ENCODE results near the gene ZCCHC10.
A peak's percentile ranks its signal among the peaks of the same experiment; 100 is the strongest.
"Not testable (repeated sequence)": the region's sequence is repeated elsewhere in the genome, so short reads cannot be mapped to it uniquely, and the experiment has no call there.

ZCCHC10 gene

DNA sequence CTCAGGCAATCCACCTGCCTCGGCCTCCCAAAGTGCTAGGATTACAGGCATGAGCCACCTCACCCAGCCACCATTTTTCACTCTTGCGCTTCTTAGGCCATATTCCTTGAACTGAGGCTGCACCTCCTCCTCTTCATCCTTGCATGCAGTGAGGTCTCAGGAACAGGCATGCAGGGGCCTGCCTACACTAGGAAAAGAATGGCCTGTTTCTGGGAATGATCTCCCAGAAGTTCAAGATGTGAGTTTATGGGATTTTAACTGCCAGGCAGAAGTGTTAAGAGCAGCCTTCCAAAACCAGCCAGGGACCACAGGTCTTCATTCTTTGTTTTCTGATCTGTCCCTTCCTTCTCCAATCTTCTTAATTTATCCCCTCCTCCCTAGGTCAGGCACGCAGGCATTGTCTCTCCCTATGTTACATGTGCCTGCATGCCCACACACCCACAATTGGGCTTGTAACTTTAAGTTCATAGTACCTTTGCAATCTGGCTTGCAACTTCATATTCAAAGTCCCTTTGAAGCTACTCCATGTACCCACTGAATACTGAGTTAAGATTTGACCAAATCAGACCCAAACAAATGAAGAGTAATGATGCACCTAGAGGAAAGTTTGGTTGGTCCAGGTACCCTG lies 14.9 kb upstream of the ZCCHC10 start:
- DNase-seq: no peak

DNA sequence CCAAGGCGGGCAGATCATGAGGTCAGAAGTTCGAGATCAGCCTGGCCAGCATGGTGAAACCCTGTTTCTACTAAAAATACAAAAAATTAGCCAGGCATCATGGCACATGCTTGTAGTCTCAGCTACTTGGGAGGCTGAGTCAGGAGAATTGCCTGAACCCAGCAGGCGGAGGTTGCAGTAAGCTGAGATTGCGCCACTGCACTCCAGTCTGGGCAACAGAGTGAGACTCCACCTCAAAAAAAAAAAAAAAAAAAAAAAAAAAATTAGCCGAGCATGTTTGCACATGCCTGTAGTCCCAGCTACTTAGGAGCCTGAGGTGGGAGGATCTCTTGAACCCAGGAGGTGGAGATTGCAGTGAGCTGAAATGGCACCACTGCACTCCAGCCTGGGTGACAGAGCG lies 10.3 kb upstream of the ZCCHC10 start:
- DNase-seq: not testable (repeated sequence)

DNA sequence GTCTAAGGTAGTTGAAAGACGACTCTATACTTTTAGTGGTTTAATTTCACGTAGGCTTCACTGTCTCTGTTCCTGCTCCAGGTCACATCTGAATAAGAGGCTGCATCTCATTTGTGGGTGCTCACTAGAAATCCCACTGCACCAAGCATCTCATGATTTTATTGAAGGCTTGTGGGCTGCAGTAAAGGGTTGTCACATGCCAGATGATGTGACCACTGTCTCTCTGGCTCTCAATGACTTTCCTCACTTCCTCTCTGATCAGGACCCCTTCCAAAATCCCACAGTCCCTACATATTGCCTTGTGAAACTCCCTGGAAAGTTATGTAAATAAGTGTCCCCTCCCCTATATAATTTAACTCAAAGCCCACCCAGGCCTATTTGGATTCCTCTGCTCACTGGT lies 8.9 kb upstream of the ZCCHC10 start:
- no peak for DNase-seq

DNA sequence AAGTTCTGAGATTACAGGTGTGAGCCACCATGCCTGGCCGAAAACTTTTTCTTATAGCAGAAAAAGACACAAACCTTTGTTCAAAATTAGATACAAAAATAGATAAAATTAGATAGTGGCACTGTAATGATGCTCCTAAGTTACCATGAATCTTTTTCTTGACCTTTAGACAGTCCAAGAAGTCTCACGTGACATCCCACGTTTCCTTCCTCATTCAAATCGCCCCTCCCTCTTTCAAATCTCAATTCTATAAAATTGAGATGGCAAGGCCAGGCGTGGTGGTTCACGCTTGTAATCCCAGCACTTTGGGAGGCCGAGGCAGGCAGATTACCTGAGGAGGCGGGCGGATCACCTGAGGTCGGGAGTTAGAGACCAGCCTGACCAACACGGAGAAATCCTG lies 7.7 kb upstream of the ZCCHC10 start:
- no peak for DNase-seq

DNA sequence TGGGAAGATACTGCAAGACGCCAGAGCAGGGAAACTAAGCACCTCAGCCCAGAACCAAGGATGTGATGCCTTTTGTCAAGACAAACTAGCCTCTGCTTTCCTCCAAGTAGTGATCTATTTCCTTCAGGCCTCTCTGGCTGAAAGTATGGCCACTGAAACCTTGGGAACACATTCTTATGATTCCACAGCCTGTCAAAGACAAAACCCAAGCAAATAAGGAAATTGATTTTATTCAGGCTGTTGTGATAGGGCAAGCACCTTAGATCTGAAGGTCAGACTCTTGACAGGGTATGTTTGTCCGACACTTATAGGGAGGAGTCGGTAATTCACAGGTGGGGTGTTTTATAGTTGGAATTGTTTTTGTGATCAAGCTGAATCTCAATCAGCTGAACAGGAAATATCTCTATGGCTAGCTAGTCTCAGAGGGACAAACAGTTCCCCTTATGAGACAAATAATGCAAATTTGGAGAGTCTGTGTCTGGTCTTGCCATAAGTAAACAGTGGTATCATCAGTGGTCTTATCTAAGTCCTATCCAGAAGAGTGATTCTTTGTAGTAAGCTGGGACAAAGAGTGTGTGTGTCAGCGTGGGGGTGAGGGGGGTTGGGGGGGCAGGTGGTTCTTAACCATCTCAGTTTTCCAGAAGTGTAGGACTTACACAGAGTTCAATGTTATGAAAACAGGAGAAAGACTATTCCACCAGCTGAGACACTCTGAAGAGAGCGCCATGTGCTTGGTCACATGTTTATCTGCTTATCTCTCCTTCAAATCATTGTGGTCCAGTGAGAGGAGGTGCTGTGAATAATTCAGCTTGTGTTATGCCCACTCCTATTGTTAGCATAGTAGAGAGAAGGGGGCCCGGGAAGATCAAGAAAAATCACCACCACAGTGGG lies 6.7 kb upstream of the ZCCHC10 start:
- DNase-seq: no peak

DNA sequence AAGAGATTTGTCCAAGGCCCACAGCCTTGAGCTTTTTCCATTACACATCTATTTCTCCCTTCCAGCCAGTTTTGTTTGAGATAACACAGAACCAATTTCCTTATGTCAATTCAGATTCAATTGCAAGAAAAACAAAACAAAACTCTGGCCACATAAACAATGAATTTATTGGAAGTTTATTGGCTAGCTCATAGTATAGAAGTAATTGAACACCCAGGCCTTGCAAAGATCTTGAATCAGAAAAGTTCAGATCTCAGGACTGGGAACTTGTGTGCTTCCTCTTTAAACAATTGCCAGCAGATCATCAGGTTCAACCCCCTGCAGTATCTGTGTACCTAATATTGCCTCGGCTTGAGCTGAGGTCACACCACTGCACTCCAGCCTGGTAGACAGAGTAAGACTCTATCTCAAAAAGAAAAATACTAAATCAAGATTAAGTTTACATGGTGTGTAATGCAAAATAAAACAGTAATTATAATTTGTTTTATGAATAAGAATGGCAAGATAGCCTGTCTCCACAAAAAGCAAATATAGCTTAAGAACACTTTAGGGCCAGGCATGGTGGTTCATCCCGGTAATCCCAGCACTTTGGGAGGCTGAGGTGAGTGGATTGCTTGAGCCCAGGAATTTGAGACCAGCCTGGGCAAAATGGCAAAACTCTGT lies 4.1 kb upstream of the ZCCHC10 start:
- no peak for DNase-seq

DNA sequence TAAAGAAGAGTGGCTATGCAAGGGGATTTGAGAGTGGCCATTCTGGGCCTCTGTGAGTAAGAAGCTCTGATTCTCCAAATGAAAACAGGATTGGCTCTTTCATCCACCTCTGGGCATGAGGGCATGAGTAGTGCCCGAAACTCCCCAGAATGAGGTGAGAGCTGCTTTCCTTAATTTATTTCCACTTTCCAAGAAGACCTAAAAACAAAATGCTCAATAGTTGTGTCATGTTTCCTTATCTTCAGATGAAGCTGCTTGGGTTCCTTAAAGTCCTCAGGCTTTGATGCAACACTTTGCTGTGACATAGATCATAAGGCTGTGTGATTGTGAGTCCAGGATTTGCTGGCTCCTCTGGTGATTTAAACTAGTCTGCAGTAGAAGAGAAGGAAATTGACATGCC lies 3.1 kb upstream of the ZCCHC10 start:
- no peak for DNase-seq

DNA sequence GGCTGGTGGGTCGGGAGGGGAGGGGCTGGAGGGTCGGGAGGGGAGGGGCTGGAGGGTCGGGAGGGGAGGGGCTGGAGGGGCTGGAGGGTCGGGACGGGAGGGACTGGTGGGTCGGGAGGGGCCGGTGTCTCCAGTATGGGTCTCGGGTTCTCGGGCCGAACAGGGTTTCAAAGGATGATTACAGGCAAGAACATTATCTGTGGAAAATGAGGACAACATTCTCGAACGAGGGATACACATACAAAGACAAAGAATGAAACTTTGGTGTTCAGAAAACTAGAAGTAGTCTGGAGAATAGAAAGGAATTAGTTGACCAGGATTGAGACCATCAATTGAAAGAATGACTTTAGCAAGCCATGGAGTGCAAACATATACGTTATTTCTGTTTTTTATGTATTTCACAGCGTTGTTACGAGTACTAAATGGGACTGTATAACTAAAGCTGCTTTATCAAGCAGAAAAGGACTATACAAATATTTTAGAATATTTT lies 360 bp upstream of the ZCCHC10 start:
- peak; percentile 70 for DNase-seq

DNA sequence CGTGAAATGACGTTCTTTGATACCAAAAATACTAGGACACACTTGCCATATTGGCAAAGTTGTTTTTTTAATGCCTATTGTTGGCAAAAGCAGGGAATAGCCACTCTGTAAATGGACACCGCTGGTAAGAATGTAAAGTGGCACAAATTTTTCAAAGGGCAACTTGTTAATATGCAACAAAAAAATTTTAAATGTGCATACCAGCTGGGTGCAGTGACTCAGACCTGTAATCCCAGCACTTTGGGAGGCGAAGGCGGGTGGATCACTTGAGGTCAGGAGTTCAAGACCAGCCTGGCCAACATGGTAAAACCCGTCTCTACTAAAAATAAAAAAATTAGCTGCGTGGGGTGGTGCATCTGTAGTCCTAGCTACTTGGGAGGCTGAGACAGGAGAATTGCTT lies 6.9 kb downstream of the ZCCHC10 start:
- DNase-seq: not testable (repeated sequence)

DNA sequence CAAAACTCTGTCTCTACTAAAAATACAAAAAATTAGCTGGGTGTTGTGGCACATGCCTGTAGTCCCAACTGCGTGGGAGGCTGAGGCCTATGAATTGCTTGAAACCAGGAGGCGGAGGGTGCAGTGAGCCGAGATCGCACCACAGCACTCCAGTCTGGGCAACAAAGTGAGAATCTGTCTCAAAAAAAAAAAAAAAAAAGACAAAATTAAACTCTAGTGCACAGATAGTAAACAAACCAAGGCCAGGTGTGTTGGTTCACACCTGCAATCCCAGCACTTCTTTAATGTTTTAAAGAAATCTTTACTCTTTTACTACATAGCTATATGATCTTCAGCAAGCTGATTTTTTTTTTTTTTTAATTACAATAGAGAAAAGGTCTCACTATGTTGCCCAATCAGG lies 8.4 kb downstream of the ZCCHC10 start:
- no peak for DNase-seq

DNA sequence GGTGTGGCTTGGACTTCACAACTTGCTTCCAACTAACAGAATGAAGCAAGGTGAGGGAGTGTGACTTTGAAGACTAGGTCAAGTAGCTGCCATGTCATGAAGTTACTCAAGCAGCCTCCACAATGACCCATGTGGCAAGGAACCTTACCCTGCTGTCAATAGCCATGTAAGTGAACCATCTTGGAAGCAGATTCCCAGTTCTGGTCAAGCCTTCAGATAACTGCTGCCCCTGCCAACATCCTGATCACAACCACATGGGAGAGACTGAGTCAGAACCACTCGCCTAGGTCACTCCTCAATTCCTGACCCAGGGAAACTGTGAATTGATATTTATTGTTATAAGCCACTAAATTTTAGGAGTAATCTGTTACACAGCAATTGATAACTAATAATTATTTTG lies 10.9 kb downstream of the ZCCHC10 start:
- DNase-seq: no peak

DNA sequence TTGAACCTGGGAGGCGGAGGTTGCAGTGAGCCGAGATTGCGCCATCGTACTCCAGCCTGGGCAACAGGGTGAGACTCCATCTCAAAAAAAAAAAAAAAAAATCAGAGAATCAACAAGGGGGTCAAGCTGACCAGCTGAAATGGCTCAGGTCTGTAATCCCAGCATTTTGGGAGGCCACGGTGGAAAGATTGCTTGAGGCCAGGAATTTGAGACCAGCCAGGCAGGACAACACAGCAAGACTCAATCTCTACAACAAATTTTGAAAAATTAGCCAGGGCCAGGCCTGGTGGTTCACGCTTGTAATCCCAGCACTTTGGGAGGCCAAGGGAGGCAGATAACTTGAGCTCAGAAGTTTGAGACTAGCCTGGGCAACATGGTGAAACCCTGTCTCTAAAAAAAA lies 17.9 kb downstream of the ZCCHC10 start:
- DNase-seq: not testable (repeated sequence)

DNA sequence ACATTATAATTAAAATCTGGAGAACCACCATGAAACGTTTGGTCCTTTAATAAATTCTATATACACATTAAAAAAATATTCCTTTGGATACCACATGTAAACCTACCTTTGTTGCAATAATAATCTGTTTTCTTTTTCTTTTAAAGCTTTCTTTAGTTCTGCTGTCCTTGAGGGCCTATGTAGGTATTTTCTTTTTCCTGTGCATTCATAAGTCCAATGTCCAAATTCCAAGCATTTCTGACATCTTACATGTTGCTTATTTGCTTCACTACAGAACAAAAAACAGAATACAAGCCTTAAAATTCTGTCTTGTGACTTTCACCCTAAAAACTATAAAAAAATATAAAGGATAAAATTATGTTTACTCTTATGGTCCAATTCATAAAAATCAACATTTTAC lies 19.7 kb downstream of the ZCCHC10 start:
- DNase-seq: no peak

DNA sequence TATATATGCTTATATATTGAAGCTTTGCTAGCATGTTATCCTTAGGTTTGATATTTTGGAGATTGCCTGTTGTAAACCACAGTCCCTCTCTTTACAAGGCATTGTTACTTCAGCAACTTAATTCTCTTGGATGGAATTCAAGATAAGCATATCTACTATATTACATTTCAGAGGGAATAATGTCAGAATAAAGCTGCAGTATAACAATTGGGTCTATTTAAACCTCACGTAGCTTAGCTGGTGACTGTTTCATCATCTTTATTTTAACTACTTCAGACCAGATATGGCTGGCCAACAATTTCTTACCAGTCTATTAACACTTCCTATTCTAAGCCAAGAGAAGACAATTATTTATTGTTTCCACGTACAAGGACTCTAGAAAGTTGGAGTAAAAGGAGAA lies 27.1 kb downstream of the ZCCHC10 start:
- DNase-seq: no peak

DNA sequence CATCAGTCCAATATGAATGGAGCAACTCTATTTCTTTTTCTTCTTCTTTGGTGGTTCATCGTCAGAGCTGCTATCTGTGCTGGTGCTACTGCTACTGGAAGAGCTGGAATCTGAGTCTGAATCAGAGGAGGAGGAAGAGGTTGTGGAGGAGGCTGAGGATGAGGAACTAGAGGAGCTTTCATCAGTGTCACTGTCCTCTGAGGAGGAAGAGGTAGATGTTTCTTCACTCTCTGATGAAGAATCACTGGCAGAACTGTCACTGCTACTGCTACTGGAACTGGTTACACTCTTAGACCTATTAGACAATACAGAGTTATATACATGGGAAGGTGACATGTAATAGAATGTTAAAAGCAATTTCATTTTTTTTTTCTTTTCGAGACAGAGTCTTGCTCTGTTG lies 27.8 kb downstream of the ZCCHC10 start:
- DNase-seq: no peak

DNA sequence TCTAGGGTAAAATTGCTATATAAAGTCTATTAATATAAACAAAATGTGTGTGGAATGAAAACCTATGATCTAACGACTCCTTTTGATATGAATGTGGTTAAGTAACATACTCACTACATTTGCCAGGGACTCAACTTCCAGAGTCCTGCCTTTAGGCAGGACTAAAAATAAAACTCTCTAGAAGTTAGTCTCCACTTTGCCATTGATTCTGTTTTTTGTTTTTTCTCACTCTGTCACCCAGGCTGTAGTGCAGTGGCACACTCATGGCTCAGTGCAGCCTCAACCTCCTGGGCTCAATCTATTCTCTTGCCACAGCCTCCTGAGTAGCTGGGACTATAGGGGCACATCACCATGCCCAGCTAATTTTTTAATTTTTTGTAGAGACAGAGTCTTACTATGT lies 30.0 kb downstream of the ZCCHC10 start:
- no peak for DNase-seq

DNA sequence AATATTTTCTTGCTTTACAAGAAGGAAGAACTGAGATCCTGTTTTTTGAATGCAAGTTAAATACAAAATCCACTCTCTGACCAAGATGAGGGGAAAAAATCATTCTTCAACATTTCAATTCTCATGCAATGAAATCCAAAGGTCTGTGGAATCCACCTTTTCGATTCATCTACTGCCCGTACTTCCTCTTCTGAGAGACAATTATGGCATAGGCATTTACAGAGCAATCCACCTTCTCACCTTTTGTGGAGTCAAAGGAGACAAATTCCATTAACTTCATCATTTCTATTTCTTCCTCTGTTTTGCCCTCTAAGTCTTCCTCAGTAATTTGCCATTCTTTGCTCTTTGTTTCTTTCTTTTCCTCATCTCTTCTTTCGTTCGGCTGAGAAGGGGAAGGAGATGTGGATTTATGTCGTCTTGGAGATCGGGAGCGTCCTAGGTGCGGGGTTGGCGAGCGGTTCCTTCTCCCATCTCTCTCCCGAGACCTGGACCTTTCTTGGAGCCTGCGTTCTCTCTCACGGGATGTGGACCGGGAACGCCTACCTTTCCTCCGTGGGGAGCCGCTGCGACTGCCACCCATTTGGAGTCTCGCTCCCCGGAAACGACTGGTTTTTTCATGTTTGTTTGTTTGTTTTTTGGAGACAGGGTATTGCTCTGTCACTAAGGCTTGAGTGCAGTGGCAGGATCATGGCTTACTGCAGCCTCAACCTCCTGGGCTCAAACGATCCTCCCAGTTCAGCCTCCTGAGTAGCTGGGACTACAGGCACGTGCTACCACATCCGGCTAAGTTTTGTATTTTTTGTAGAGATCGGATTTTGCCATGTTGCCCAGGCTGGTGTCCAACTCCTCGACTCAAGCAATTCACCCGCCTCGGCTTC lies 38.6 kb downstream of the ZCCHC10 start:
- no peak for DNase-seq

DNA sequence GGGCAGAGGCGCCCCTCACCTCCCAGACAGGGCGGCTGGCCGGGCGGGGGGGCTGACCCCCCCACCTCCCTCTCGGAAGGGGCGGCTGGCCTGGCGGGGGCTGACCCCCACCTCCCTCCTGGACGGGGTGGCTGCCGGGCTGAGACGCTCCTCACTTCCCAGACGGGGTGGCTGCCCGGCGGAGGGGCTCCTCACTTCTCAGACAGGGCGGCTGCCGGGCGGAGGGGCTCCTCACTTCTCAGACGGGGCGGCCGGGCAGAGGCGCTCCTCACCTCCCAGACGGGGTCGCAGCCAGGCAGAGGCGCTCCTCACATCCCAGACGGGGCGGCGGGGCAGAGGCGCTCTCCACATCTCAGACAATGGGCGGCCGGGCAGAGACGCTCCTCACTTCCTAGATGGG lies 43.4 kb downstream of the ZCCHC10 start:
- not testable (repeated sequence) for DNase-seq

DNA sequence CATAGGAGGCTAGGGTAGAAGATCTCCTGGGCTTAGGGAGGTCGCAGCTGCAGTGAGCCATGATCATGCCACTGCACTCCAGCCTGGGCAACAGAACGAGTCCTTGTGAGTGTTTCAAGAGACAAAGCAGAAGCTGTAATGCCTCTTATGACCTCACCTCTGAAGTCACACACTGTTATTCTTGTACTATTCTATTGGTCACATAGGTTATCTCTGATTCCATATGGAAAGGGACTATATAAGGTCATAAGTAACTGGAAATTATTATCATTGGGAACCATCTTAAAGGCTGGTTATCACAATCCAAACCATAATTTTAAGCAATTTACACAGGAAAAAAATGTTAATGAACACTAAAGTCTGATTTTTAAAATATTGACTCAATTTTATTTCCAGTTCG lies 45.1 kb downstream of the ZCCHC10 start:
- no peak for DNase-seq

DNA sequence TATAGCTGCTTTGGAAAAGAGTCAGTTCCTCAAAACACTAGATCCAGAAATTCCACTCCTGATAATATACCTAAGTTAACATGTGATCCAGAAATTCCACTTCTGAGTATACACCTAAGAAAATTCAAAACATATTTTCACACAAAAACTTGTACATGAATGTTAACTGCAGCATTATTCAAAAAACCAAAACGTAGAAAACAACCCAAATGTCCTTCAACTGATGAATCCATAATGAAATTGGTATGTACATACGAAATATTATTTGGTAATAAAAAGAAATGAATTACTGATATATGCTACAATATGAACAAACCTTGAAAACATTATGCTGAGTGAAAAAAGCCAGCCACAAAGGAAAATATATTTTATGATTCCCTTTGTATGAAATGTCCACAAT lies 46.4 kb downstream of the ZCCHC10 start:
- no peak for DNase-seq

DNA sequence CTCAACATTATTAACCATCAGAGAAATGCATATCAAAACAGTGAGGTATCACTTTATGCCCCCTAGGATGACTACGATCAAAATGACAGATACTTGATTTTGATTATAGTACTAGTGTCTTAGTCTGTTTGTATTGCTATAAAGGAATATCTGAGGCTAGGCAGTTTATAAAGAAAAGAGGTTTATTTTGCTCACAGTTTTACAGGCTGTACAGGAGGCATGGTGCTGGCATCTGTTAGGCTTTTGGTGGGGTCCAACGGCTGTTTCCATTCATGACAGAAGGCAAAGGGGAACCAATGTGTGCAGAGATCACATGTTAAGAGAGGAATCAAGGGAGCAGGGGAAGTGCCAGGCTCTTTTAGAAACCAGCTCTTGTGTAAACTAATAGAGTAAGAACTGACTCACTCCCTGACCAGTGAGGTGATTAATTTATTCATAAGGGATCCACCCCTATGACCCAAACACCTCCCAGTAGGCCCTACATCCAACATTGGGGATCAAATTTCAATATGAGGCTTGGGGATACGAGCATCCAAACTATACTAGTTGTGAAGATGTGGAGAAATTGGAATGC lies 46.9 kb downstream of the ZCCHC10 start:
- no peak for DNase-seq

DNA sequence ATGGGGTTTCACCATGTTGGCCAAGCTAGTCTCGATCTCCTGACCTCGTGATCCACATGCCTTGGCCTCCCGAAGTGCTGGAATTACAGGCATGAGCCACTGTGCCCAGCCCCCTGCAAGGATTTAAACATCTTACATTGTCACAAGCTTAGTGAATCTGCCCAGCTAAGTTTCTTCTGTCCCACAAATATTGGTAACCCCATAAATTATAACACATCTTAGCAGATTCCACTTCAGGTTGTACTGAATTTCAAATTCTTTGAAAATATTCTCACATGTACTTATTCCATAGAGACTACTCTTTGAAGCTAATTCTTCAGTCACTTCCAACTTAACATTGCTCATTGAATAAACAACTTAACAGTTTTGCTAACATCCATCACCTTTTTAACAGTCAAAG lies 49.5 kb downstream of the ZCCHC10 start:
- DNase-seq: no peak

Measured in midbrain (tissue), 1 donor.